Measurements from ENCODE around the gene FAM229A. TPM values are rescaled to one million over a fixed set of nuclear protein-coding genes. Genes with fewer than 3 reads are reported as not detected.

Gene FAM229A
- total RNA-seq, 1 donor from 2014 or later = 17.3 TPM

GRCh38 chr1:32339363-32339978 is 22.8 kb downstream of the FAM229A start:
- Mint-ChIP-seq H3K4me1 (ENCODE audit: low read depth) (peaks cover 17% of the 10 kb centered on the region), H3K9me3 (ENCODE audit: low read depth) (no peaks in the 10 kb centered on the region), H3K27me3 (peaks cover 13% of the 10 kb centered on the region), H3K36me3 (ENCODE audit: insufficient read depth) (peaks cover 5% of the 10 kb centered on the region), H3K4me3 (ENCODE audit: low read depth) (no peak overlapping the region), H3K27ac (no peak overlapping the region)
- DNase-seq (ENCODE audit: low spot score, unreplicated experiment) = no peak
- TF ChIP-seq CTCF (IDR thresholded peaks at IDR 0.05; ENCODE audit: unreplicated experiment) = no peak

- Mint-ChIP-seq H3K4me1 (ENCODE audit: low read depth) (peaks cover 23% of the 10 kb centered on the region), H3K4me3 (ENCODE audit: low read depth) (peak overlapping the region; percentile 19), H3K27me3 (peaks cover 13% of the 10 kb centered on the region), H3K36me3 (ENCODE audit: insufficient read depth) (peaks cover 9% of the 10 kb centered on the region), H3K9me3 (ENCODE audit: low read depth) (no peaks in the 10 kb centered on the region), H3K27ac (peak overlapping the region; percentile 87)
- no peak for DNase-seq (ENCODE audit: low spot score, unreplicated experiment)
- TF ChIP-seq CTCF (IDR thresholded peaks at IDR 0.05; ENCODE audit: unreplicated experiment) = no peak
Observed at GRCh38 chr1:32338637-32339145, 23.6 kb downstream of the FAM229A start.

GRCh38 chr1:32337855-32338636 is 24.2 kb downstream of the FAM229A start:
- no peak for TF ChIP-seq CTCF (IDR thresholded peaks at IDR 0.05; ENCODE audit: unreplicated experiment)
- Mint-ChIP-seq H3K9me3 (ENCODE audit: low read depth) (no peaks in the 10 kb centered on the region), H3K4me1 (ENCODE audit: low read depth) (peaks cover 29% of the 10 kb centered on the region), H3K4me3 (ENCODE audit: low read depth) (peak overlapping the region; percentile 19), H3K27ac (peak overlapping the region; percentile 87), H3K27me3 (peaks cover 13% of the 10 kb centered on the region), H3K36me3 (ENCODE audit: insufficient read depth) (peaks cover 13% of the 10 kb centered on the region)
- no peak for DNase-seq (ENCODE audit: low spot score, unreplicated experiment)

GRCh38 chr1:32336963-32337675 is 25.2 kb downstream of the FAM229A start:
- no peaks in the 10 kb centered on the region for H3K9me3 Mint-ChIP-seq (ENCODE audit: low read depth)
- H3K27ac Mint-ChIP-seq = peak overlapping the region; percentile 91
- peaks cover 13% of the 10 kb centered on the region for H3K27me3 Mint-ChIP-seq
- H3K4me1 Mint-ChIP-seq (ENCODE audit: low read depth) = peaks cover 37% of the 10 kb centered on the region
- H3K36me3 Mint-ChIP-seq (ENCODE audit: insufficient read depth) = peaks cover 14% of the 10 kb centered on the region
- peak overlapping the region; percentile 67 for H3K4me3 Mint-ChIP-seq (ENCODE audit: low read depth)
- DNase-seq (ENCODE audit: low spot score, unreplicated experiment) = no peak
- TF ChIP-seq CTCF (IDR thresholded peaks at IDR 0.05; ENCODE audit: unreplicated experiment) = no peak

- H3K27ac Mint-ChIP-seq = peak overlapping the region; percentile 91
- H3K36me3 Mint-ChIP-seq (ENCODE audit: insufficient read depth) = peaks cover 16% of the 10 kb centered on the region
- DNase-seq (ENCODE audit: low spot score, unreplicated experiment) = no peak
- peak overlapping the region; percentile 67 for H3K4me3 Mint-ChIP-seq (ENCODE audit: low read depth)
- H3K4me1 Mint-ChIP-seq (ENCODE audit: low read depth) = peaks cover 40% of the 10 kb centered on the region
- no peaks in the 10 kb centered on the region for H3K9me3 Mint-ChIP-seq (ENCODE audit: low read depth)
- H3K27me3 Mint-ChIP-seq = peaks cover 13% of the 10 kb centered on the region
- TF ChIP-seq CTCF (IDR thresholded peaks at IDR 0.05; ENCODE audit: unreplicated experiment) = no peak
Observed at GRCh38 chr1:32336591-32336932, 25.7 kb downstream of the FAM229A start.
